ENCODE results near the gene GPAT2. TPM values are rescaled to one million over a fixed set of nuclear protein-coding genes. Genes with fewer than 3 reads are reported as not detected.
"Not testable (repeated sequence)": the region's sequence is repeated elsewhere in the genome, so short reads cannot be mapped to it uniquely, and the experiment has no call there.

Gene GPAT2
- 10 to 100 TPM; 12.6 to 14.4 TPM for total RNA-seq

- CTCF ChIA-PET; H3K27me3 Mint-ChIP-seq (ENCODE audit: low read depth); H3K4me3 Mint-ChIP-seq; H3K27ac Mint-ChIP-seq; DNase-seq; intact Hi-C loops (cut with micrococcal nuclease); H3K4me1 Mint-ChIP-seq (ENCODE audit: low read depth); H3K9me3 Mint-ChIP-seq; H3K36me3 Mint-ChIP-seq (ENCODE audit: low read depth): not testable (repeated sequence)
These were observed at the start of gene GPAT2 for GRCh38 chr2:96034792-96035191. Gene GPAT2 (minus strand): TSS chr2:96034916. CDS start chr2:96032359, 2,557 bp downstream.

GRCh38 chr2:96083989-96084857 is 49.5 kb upstream of the GPAT2 start:
- Mint-ChIP-seq H3K4me3 (no peak overlapping the region), H3K27ac (no peak overlapping the region), H3K4me1 (ENCODE audit: low read depth) (no peaks in the 10 kb centered on the region), H3K27me3 (ENCODE audit: low read depth) (peaks cover 3% of the 10 kb centered on the region), H3K9me3 (no peaks in the 10 kb centered on the region), H3K36me3 (ENCODE audit: low read depth) (no peaks in the 10 kb centered on the region)
- no peak for DNase-seq
- intact Hi-C loops (cut with micrococcal nuclease) = no loop called here
- CTCF ChIA-PET = no interaction called here

GRCh38 chr2:96083064-96083939 is 48.6 kb upstream of the GPAT2 start:
- H3K27me3 Mint-ChIP-seq (ENCODE audit: low read depth) = peaks cover 3% of the 10 kb centered on the region
- H3K4me1 Mint-ChIP-seq (ENCODE audit: low read depth) = no peaks in the 10 kb centered on the region
- no peak overlapping the region for H3K27ac Mint-ChIP-seq
- DNase-seq = no peak
- H3K9me3 Mint-ChIP-seq = no peaks in the 10 kb centered on the region
- H3K36me3 Mint-ChIP-seq (ENCODE audit: low read depth) = no peaks in the 10 kb centered on the region
- intact Hi-C loops (cut with micrococcal nuclease) = no loop called here
- H3K4me3 Mint-ChIP-seq = no peak overlapping the region
- CTCF ChIA-PET = no interaction called here

- Mint-ChIP-seq H3K4me3 (no peak overlapping the region), H3K27me3 (ENCODE audit: low read depth) (peaks cover 3% of the 10 kb centered on the region), H3K27ac (no peak overlapping the region), H3K9me3 (no peaks in the 10 kb centered on the region), H3K4me1 (ENCODE audit: low read depth) (no peaks in the 10 kb centered on the region), H3K36me3 (ENCODE audit: low read depth) (no peaks in the 10 kb centered on the region)
- CTCF ChIA-PET = no interaction called here
- intact Hi-C loops (cut with micrococcal nuclease) = no loop called here
- no peak for DNase-seq
These were observed 47.7 kb upstream of the GPAT2 start for GRCh38 chr2:96082211-96083063.

GRCh38 chr2:96081042-96081441 is 46.3 kb upstream of the GPAT2 start:
- Mint-ChIP-seq H3K27ac (no peak overlapping the region), H3K4me3 (no peak overlapping the region), H3K36me3 (ENCODE audit: low read depth) (no peaks in the 10 kb centered on the region), H3K27me3 (ENCODE audit: low read depth) (peaks cover 3% of the 10 kb centered on the region), H3K4me1 (ENCODE audit: low read depth) (no peaks in the 10 kb centered on the region), H3K9me3 (peaks cover 4% of the 10 kb centered on the region)
- CTCF ChIA-PET = no interaction called here
- no peak for DNase-seq
- intact Hi-C loops (cut with micrococcal nuclease) = no loop called here

GRCh38 chr2:96075199-96075771 is 40.6 kb upstream of the GPAT2 start:
- CTCF ChIA-PET = no interaction called here
- no peak for DNase-seq
- no peak overlapping the region for H3K27ac Mint-ChIP-seq
- no peaks in the 10 kb centered on the region for H3K4me1 Mint-ChIP-seq (ENCODE audit: low read depth)
- no peak overlapping the region for H3K4me3 Mint-ChIP-seq
- H3K9me3 Mint-ChIP-seq = peaks cover 14% of the 10 kb centered on the region
- intact Hi-C loops (cut with micrococcal nuclease) = no loop called here
- no peaks in the 10 kb centered on the region for H3K36me3 Mint-ChIP-seq (ENCODE audit: low read depth)
- H3K27me3 Mint-ChIP-seq (ENCODE audit: low read depth) = no peaks in the 10 kb centered on the region

GRCh38 chr2:96074156-96074555 is 39.4 kb upstream of the GPAT2 start:
- no peaks in the 10 kb centered on the region for H3K36me3 Mint-ChIP-seq (ENCODE audit: low read depth)
- H3K4me1 Mint-ChIP-seq (ENCODE audit: low read depth) = no peaks in the 10 kb centered on the region
- intact Hi-C loops (cut with micrococcal nuclease) = no loop called here
- H3K27me3 Mint-ChIP-seq (ENCODE audit: low read depth) = no peaks in the 10 kb centered on the region
- no peak overlapping the region for H3K4me3 Mint-ChIP-seq
- no peak overlapping the region for H3K27ac Mint-ChIP-seq
- H3K9me3 Mint-ChIP-seq = peaks cover 14% of the 10 kb centered on the region
- DNase-seq = no peak
- CTCF ChIA-PET = interaction anchor here (1.2 kb wide), 1 partner anchor 202 kb away, joined by 4 read pairs; no protein-coding TSS in a partner anchor

GRCh38 chr2:96073170-96073775 is 38.6 kb upstream of the GPAT2 start:
- Mint-ChIP-seq H3K27me3 (ENCODE audit: low read depth) (no peaks in the 10 kb centered on the region), H3K36me3 (ENCODE audit: low read depth) (no peaks in the 10 kb centered on the region), H3K27ac (no peak overlapping the region), H3K9me3 (peaks cover 14% of the 10 kb centered on the region), H3K4me1 (ENCODE audit: low read depth) (no peaks in the 10 kb centered on the region), H3K4me3 (no peak overlapping the region)
- DNase-seq = no peak
- intact Hi-C loops (cut with micrococcal nuclease) = no loop called here
- CTCF ChIA-PET = interaction anchor here (1.2 kb wide), 1 partner anchor 203 kb away, joined by 4 read pairs; no protein-coding TSS in a partner anchor

GRCh38 chr2:96072746-96073145 is 38.0 kb upstream of the GPAT2 start:
- H3K9me3 Mint-ChIP-seq = peaks cover 14% of the 10 kb centered on the region
- no peaks in the 10 kb centered on the region for H3K27me3 Mint-ChIP-seq (ENCODE audit: low read depth)
- H3K36me3 Mint-ChIP-seq (ENCODE audit: low read depth) = no peaks in the 10 kb centered on the region
- H3K4me3 Mint-ChIP-seq = no peak overlapping the region
- CTCF ChIA-PET = no interaction called here
- H3K27ac Mint-ChIP-seq = no peak overlapping the region
- no peaks in the 10 kb centered on the region for H3K4me1 Mint-ChIP-seq (ENCODE audit: low read depth)
- intact Hi-C loops (cut with micrococcal nuclease) = no loop called here
- DNase-seq = no peak

- H3K9me3 Mint-ChIP-seq = peaks cover 14% of the 10 kb centered on the region
- H3K36me3 Mint-ChIP-seq (ENCODE audit: low read depth); intact Hi-C loops (cut with micrococcal nuclease); H3K27ac Mint-ChIP-seq; DNase-seq; H3K4me1 Mint-ChIP-seq (ENCODE audit: low read depth); H3K4me3 Mint-ChIP-seq; CTCF ChIA-PET; H3K27me3 Mint-ChIP-seq (ENCODE audit: low read depth): not testable (repeated sequence)
These were observed 37.3 kb upstream of the GPAT2 start for GRCh38 chr2:96071977-96072491.

- DNase-seq; H3K27me3 Mint-ChIP-seq (ENCODE audit: low read depth); CTCF ChIA-PET; H3K36me3 Mint-ChIP-seq (ENCODE audit: low read depth); intact Hi-C loops (cut with micrococcal nuclease); H3K4me3 Mint-ChIP-seq; H3K4me1 Mint-ChIP-seq (ENCODE audit: low read depth); H3K27ac Mint-ChIP-seq: not testable (repeated sequence)
- H3K9me3 Mint-ChIP-seq = peaks cover 11% of the 10 kb centered on the region
These were observed 36.6 kb upstream of the GPAT2 start for GRCh38 chr2:96071087-96071976.

All from activated naive CD4-positive, alpha-beta T cell treated with anti-CD3 and anti-CD28 coated beads for 36 hours (primary cell).